SK-N-MC (cell line): ENCODE results near the gene CD34.

Experiments used
- EZH2 ChIP-seq: fragments of 200-600 bp; sonication (generic); IDR thresholded peaks from one replicate; pipeline ENCODE4 v1.6.1; 2017; ENCODE audit warnings: antibody characterized with exemption
- POLR2AphosphoS5 ChIP-seq: IDR thresholded peaks from 2 replicates; pipeline ENCODE4 v1.6.1; 2012; ENCODE audit warnings: mild to moderate bottlenecking, low read depth, low read length, borderline replicate concordance

- no peak for TF ChIP-seq POLR2AphosphoS5
- TF ChIP-seq EZH2, result no peak
Measured at GRCh38 chr1:207908107-207908734, 2.7 kb downstream of the CD34 start.
